GM10266 (cell line): ENCODE data around the gene CDH4.

Experiments used
- DNase-seq: peaks from one replicate; pipeline ENCODE4 v3.0.0; 2012; ENCODE audit errors: extremely low spot score
- CTCF ChIP-seq: IDR thresholded peaks from 2 replicates; pipeline ENCODE4 v1.5.1; 2012; ENCODE audit warnings: mild to moderate bottlenecking, low read depth; ENCODE audit not compliant: control insufficient read depth, insufficient read depth; ENCODE audit errors: missing control alignments

CDH4 gene

DNA sequence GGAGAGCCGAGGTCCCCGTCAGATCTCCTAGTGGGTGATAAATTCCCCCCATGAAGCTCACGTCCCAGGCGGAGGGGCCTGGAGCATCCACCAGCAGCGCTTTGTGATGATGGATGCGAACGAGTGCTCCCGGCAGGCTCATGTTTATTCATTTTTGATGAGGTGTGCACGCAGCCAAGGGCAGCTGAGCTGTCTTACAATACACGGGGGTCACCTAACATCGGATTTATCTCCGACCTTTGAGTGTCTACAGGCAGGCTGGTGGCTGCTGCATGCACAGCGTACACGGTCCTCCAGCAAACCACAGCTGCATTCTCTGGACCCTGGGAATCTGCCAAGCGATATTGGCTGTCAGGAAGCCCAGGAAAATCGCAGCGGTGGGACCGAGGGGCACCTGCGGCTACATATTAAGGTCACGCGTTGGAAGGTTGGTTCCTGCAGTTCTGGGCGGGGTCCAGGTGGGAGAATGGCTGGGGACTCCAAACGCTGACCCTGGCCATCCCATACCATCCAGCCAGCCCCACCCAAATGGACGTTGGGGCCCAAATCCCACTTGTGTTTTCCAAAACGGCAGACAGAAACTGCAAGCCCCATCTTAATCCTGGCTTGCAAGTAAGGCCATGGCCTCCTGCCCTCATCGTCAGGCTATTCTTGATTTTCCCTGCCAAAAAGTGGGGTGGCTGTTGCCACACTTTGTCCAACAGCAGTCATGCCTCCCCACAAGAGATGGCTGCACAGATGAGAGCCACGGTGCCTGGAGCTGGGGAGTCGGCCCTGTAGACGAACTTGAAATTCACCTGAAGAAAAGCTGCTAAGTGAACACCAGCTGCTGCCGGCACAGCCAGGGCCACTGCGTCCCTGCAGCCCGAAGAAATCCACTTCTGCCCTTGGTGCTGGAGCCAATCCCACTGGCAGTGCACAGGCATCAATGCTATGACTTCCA, 413.7 kb downstream of the CDH4 start:
- DNase-seq = no peak
- TF ChIP-seq CTCF = no peak

DNA sequence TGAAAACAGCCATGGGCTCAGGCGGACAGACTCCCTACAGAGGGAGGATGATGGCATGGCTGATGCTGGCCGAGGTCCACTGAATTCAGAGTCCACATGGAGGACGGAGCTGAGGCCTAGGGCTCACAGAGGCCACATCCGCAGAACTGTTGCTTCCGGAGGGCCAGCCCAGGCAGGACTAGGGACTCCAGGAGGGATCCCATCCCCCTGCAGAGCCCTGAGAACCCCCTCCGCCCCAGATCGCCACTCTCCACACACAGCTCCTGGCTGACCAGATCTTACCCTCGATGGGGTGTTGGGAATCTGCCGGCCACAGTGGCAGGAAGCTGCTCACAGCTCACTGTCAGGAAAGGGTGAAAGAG, 414.4 kb downstream of the CDH4 start:
- no peak for TF ChIP-seq CTCF
- DNase-seq = no peak

GRCh38 chr20:61667056-61667792, 415.2 kb downstream of the CDH4 start:
- DNase-seq = no peak

DNA sequence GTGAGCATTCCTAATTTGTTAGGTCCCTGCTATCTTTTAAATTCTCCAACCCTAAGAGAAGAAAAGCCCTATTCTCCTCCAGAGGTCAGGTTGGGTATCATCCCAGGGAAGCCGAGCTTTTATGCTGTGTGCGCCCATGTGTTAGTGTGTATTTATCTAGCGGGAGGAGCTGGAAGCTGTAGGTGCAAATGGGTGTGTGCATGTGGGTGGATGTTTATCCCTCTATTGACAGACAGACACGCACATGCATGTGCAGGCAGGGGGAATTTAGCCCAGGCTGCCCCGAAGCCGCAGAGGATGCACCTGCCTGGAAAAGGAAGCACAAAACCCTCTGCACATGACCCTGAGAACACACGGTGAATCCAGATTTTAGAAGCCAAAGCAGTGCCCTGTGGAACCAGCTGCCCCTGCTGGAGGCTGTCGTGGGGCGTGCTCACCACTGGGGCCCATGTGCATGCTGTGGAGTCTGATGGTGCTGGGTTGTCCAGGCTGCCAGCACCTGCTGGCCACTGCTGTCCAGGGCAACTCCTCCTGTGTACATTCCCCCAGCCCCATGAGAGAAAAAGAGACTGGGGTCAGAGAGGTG, 416.1 kb downstream of the CDH4 start:
- TF ChIP-seq CTCF = no peak
- DNase-seq = no peak

More at GRCh38 chr20:61667056-61667792, 415.2 kb downstream of the CDH4 start:
- TF ChIP-seq CTCF = no peak

DNA sequence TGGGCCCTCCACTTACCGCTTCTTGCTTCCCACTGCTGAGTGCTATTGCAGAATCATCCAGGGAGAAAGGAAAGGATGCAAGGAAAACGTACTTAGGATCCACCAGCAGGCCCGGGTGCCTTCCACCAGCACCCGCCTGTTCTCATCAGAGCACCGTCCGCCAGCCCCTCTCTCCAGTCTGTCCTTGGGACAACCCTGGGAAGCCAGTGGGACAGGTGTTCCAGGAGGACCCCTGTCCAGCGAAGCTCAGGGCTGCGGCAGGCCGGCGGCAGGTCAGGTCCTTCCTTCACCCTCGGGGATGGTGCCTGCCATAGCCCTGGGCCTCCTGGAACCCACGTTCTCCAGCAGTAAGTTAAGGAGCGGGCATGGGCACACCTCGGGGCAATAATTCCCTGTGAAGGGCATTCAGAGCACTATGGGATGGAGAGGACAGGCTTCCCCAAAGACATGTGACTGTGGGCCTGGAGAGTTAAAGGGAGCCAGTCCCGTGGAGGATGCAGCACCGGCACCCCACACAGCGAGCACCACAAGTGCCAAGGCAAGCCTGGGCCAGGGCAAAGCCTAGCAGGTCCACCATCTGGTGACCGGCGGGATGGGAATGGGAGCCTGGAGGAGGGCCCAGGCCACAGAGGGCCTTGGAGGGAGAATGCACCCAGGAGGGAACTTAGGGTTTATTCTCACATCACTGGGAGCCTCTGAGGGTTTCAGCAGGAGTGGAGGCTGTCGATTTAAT, 416.9 kb downstream of the CDH4 start:
- no peak for DNase-seq
- no peak for TF ChIP-seq CTCF

DNA sequence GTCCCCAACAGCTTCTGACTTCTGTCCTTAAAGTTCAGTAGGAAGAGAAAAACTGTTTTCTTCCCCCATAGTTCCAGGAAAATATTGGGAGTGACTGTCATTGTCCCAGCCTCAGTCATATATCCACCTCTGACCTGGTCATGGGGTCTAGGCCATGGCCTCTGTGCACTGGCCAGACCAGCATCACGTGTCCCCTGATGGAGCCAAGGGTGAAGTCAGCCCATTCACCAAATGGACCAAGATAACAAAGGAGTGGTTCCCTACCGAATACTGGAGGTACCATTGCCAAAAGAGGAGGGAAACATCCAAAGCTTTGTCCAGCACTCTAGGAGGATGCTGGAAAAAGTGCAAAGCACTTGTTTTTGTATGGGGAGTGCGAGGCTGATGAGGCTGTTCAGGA, 418.2 kb downstream of the CDH4 start:
- TF ChIP-seq CTCF = no peak
- DNase-seq = no peak
